ENCODE data around the gene KLK2.
A peak's percentile ranks its signal among the peaks of the same experiment; 100 is the strongest.

Gene KLK2

GRCh38 chr19:50861496-50862286 is 11.5 kb upstream of the KLK2 start:
- Histone ChIP-seq H3K27ac (ENCODE audit: insufficient read depth in 1 of 2, low read depth in 1 of 2, low read length in 2 of 2, poor library complexity in 1 of 2, severe bottlenecking in 2 of 2) (no peak overlapping the region), H3K4me3 (ENCODE audit: control insufficient read depth in 1 of 7, extremely low read depth in 1 of 7, insufficient read depth in 4 of 7, low read depth in 2 of 7, low read length in 6 of 7) (no peak overlapping the region), H3K9me3 (ENCODE audit: control extremely low read depth in 1 of 5, control insufficient read depth in 4 of 5, insufficient read depth in 2 of 5, low read depth in 1 of 5, low read length in 4 of 5) (peaks cover 0 to 17% (median 14%) of the 10 kb centered on the region in 5 experiments), H3K4me1 (ENCODE audit: control extremely low read depth in 1 of 4, control insufficient read depth in 4 of 4, insufficient read depth in 4 of 4, low read length in 3 of 4) (no peaks in the 10 kb centered on the region), H3K27me3 (replicated peaks in 2 of 5; ENCODE audit: control insufficient read depth in 4 of 5, insufficient read depth in 5 of 5, low read length in 4 of 5) (peaks cover 0 to 63% (median 20%) of the 10 kb centered on the region in 5 experiments), H3K36me3 (ENCODE audit: control insufficient read depth in 4 of 4, insufficient read depth in 4 of 4, low read length in 3 of 4) (no peaks in the 10 kb centered on the region)
- no peak for DNase-seq
- ChIA-PET CTCF (no interaction called here), POLR2A (no interaction called here)
- WGBS (ENCODE audit: insufficient coverage): 93% methylated on average over 4 of the region's 7 CpGs

- no peaks in the 10 kb centered on the region for H3K4me1 ChIP-seq (ENCODE audit: control extremely low read depth in 1 of 4, control insufficient read depth in 4 of 4, insufficient read depth in 4 of 4, low read length in 3 of 4)
- no peaks in the 10 kb centered on the region for H3K36me3 ChIP-seq (ENCODE audit: control insufficient read depth in 4 of 4, insufficient read depth in 4 of 4, low read length in 3 of 4)
- H3K27me3 ChIP-seq (replicated peaks in 2 of 5; ENCODE audit: control insufficient read depth in 4 of 5, insufficient read depth in 5 of 5, low read length in 4 of 5): peaks cover 6 to 74% (median 15%) of the 10 kb centered on the region in 5 experiments
- DNase-seq: no peak
- WGBS (ENCODE audit: insufficient coverage): 95% methylated on average over 3 of the region's 4 CpGs
- H3K9me3 ChIP-seq (ENCODE audit: control extremely low read depth in 1 of 5, control insufficient read depth in 4 of 5, insufficient read depth in 2 of 5, low read depth in 1 of 5, low read length in 4 of 5): peaks cover 0 to 2% (median 0%) of the 10 kb centered on the region in 5 experiments
- POLR2A ChIA-PET: no interaction called here
- no peak overlapping the region for H3K27ac ChIP-seq (ENCODE audit: insufficient read depth in 1 of 2, low read depth in 1 of 2, low read length in 2 of 2, poor library complexity in 1 of 2, severe bottlenecking in 2 of 2)
- no peak overlapping the region for H3K4me3 ChIP-seq (ENCODE audit: control insufficient read depth in 1 of 7, extremely low read depth in 1 of 7, insufficient read depth in 4 of 7, low read depth in 2 of 7, low read length in 6 of 7)
- CTCF ChIA-PET: no interaction called here
These were observed 3.8 kb upstream of the KLK2 start for GRCh38 chr19:50869479-50869878.

DNA sequence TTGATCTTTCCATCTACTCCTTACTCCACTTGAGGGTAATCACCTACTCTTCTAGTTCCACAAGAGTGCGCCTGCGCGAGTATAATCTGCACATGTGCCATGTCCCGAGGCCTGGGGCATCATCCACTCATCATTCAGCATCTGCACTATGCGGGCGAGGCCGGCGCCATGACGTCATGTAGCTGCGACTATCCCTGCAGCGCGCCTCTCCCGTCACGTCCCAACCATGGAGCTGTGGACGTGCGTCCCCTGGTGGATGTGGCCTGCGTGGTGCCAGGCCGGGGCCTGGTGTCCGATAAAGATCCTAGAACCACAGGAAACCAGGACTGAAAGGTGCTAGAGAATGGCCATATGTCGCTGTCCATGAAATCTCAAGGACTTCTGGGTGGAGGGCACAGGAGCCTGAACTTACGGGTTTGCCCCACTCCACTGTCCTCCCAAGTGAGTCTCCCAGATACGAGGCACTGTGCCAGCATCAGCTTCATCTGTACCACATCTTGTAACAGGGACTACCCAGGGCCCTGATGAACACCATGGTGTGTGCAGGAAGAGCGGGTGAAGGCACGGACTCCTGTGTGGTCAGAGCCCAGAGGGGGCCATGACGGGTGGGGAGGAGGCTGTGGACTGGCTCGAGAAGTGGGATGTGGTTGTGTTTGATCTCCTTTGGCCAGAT is 2.7 kb upstream of the KLK2 start:
- 55% methylated on average over 22 of the region's 26 CpGs for whole genome bisulfite sequencing (ENCODE audit: insufficient coverage)
- peak; percentile 10 to 27 (median 22) for DNase-seq
- POLR2A ChIA-PET: no interaction called here
- CTCF ChIA-PET: no interaction called here
- no peak overlapping the region for H3K4me3 ChIP-seq (ENCODE audit: control insufficient read depth in 1 of 7, extremely low read depth in 1 of 7, insufficient read depth in 4 of 7, low read depth in 2 of 7, low read length in 6 of 7)
- H3K27ac ChIP-seq (ENCODE audit: insufficient read depth in 1 of 2, low read depth in 1 of 2, low read length in 2 of 2, poor library complexity in 1 of 2, severe bottlenecking in 2 of 2): no peak overlapping the region
- H3K9me3 ChIP-seq (ENCODE audit: control extremely low read depth in 1 of 5, control insufficient read depth in 4 of 5, insufficient read depth in 2 of 5, low read depth in 1 of 5, low read length in 4 of 5): peaks cover 0 to 2% (median 0%) of the 10 kb centered on the region in 5 experiments
- no peaks in the 10 kb centered on the region for H3K4me1 ChIP-seq (ENCODE audit: control extremely low read depth in 1 of 4, control insufficient read depth in 4 of 4, insufficient read depth in 4 of 4, low read length in 3 of 4)
- no peaks in the 10 kb centered on the region for H3K36me3 ChIP-seq (ENCODE audit: control insufficient read depth in 4 of 4, insufficient read depth in 4 of 4, low read length in 3 of 4)
- peaks cover 6 to 80% (median 14%) of the 10 kb centered on the region in 5 experiments for H3K27me3 ChIP-seq (replicated peaks in 2 of 5; ENCODE audit: control insufficient read depth in 4 of 5, insufficient read depth in 5 of 5, low read length in 4 of 5)

- Histone ChIP-seq H3K4me3 (ENCODE audit: control insufficient read depth in 1 of 7, extremely low read depth in 1 of 7, insufficient read depth in 4 of 7, low read depth in 2 of 7, low read length in 6 of 7) (no peak overlapping the region), H3K9me3 (ENCODE audit: control extremely low read depth in 1 of 5, control insufficient read depth in 4 of 5, insufficient read depth in 2 of 5, low read depth in 1 of 5, low read length in 4 of 5) (peaks cover 0 to 2% (median 0%) of the 10 kb centered on the region in 5 experiments), H3K4me1 (ENCODE audit: control extremely low read depth in 1 of 4, control insufficient read depth in 4 of 4, insufficient read depth in 4 of 4, low read length in 3 of 4) (no peaks in the 10 kb centered on the region), H3K36me3 (ENCODE audit: control insufficient read depth in 4 of 4, insufficient read depth in 4 of 4, low read length in 3 of 4) (no peaks in the 10 kb centered on the region), H3K27ac (ENCODE audit: insufficient read depth in 1 of 2, low read depth in 1 of 2, low read length in 2 of 2, poor library complexity in 1 of 2, severe bottlenecking in 2 of 2) (no peak overlapping the region), H3K27me3 (replicated peaks in 2 of 5; ENCODE audit: control insufficient read depth in 4 of 5, insufficient read depth in 5 of 5, low read length in 4 of 5) (peaks cover 0 to 80% (median 11%) of the 10 kb centered on the region in 5 experiments)
- WGBS (ENCODE audit: insufficient coverage): 94% methylated on average over 4 of the region's 5 CpGs
- DNase-seq: no peak
- POLR2A ChIA-PET: no interaction called here
- CTCF ChIA-PET: interaction anchor here (0.6 kb wide), 3 partner anchors 35 to 840 kb away, joined by 3 read pairs; no protein-coding TSS in a partner anchor
These were observed 972 bp downstream of the KLK2 start for GRCh38 chr19:50874211-50874610.

GRCh38 chr19:50875795-50876422 is 2.7 kb downstream of the KLK2 start:
- ChIA-PET POLR2A (interaction anchor here (0.6 kb wide), 1 partner anchor 84 kb away, joined by 3 read pairs; no protein-coding TSS in a partner anchor), CTCF (no interaction called here)

DNA sequence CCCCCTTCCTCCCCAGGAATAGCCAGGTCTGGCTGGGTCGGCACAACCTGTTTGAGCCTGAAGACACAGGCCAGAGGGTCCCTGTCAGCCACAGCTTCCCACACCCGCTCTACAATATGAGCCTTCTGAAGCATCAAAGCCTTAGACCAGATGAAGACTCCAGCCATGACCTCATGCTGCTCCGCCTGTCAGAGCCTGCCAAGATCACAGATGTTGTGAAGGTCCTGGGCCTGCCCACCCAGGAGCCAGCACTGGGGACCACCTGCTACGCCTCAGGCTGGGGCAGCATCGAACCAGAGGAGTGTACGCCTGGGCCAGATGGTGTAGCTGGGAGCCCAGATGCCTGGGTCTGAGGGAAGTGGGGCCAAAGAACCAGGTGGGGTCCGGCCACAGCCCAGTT is 3.2 kb downstream of the KLK2 start:
- 92% methylated on average over 7 of the region's 7 CpGs for WGBS (ENCODE audit: insufficient coverage)
- no peaks in the 10 kb centered on the region for H3K4me1 ChIP-seq (ENCODE audit: control extremely low read depth in 1 of 4, control insufficient read depth in 4 of 4, insufficient read depth in 4 of 4, low read length in 3 of 4)
- no peaks in the 10 kb centered on the region for H3K9me3 ChIP-seq (ENCODE audit: control extremely low read depth in 1 of 5, control insufficient read depth in 4 of 5, insufficient read depth in 2 of 5, low read depth in 1 of 5, low read length in 4 of 5)
- H3K27ac ChIP-seq (ENCODE audit: insufficient read depth in 1 of 2, low read depth in 1 of 2, low read length in 2 of 2, poor library complexity in 1 of 2, severe bottlenecking in 2 of 2): no peak overlapping the region
- POLR2A ChIA-PET: no interaction called here
- CTCF ChIA-PET: no interaction called here
- no peak for DNase-seq
- H3K27me3 ChIP-seq (replicated peaks in 2 of 5; ENCODE audit: control insufficient read depth in 4 of 5, insufficient read depth in 5 of 5, low read length in 4 of 5): peaks cover 0 to 75% (median 9%) of the 10 kb centered on the region in 5 experiments
- H3K36me3 ChIP-seq (ENCODE audit: control insufficient read depth in 4 of 4, insufficient read depth in 4 of 4, low read length in 3 of 4): no peaks in the 10 kb centered on the region
- H3K4me3 ChIP-seq (ENCODE audit: control insufficient read depth in 1 of 7, extremely low read depth in 1 of 7, insufficient read depth in 4 of 7, low read depth in 2 of 7, low read length in 6 of 7): no peak overlapping the region

More at GRCh38 chr19:50875795-50876422, 2.7 kb downstream of the KLK2 start:
- H3K4me1 ChIP-seq (ENCODE audit: control extremely low read depth in 1 of 4, control insufficient read depth in 4 of 4, insufficient read depth in 4 of 4, low read length in 3 of 4): no peaks in the 10 kb centered on the region
- peaks cover 2 to 78% (median 9%) of the 10 kb centered on the region in 5 experiments for H3K27me3 ChIP-seq (replicated peaks in 2 of 5; ENCODE audit: control insufficient read depth in 4 of 5, insufficient read depth in 5 of 5, low read length in 4 of 5)
- DNase-seq: no peak
- H3K9me3 ChIP-seq (ENCODE audit: control extremely low read depth in 1 of 5, control insufficient read depth in 4 of 5, insufficient read depth in 2 of 5, low read depth in 1 of 5, low read length in 4 of 5): no peaks in the 10 kb centered on the region
- H3K4me3 ChIP-seq (ENCODE audit: control insufficient read depth in 1 of 7, extremely low read depth in 1 of 7, insufficient read depth in 4 of 7, low read depth in 2 of 7, low read length in 6 of 7): no peak overlapping the region
- no peak overlapping the region for H3K27ac ChIP-seq (ENCODE audit: insufficient read depth in 1 of 2, low read depth in 1 of 2, low read length in 2 of 2, poor library complexity in 1 of 2, severe bottlenecking in 2 of 2)
- WGBS (ENCODE audit: insufficient coverage): 47% methylated on average over 5 of the region's 9 CpGs
- no peaks in the 10 kb centered on the region for H3K36me3 ChIP-seq (ENCODE audit: control insufficient read depth in 4 of 4, insufficient read depth in 4 of 4, low read length in 3 of 4)

DNA sequence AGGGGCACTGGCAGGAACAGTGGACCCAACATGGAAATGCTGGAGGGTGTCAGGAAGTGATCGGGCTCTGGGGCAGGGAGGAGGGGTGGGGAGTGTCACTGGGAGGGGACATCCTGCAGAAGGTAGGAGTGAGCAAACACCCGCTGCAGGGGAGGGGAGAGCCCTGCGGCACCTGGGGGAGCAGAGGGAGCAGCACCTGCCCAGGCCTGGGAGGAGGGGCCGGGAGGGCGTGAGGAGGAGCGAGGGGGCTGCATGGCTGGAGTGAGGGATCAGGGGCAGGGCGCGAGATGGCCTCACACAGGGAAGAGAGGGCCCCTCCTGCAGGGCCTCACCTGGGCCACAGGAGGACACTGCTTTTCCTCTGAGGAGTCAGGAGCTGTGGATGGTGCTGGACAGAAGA is 4.1 kb downstream of the KLK2 start:
- Histone ChIP-seq H3K36me3 (ENCODE audit: control insufficient read depth in 4 of 4, insufficient read depth in 4 of 4, low read length in 3 of 4) (no peaks in the 10 kb centered on the region), H3K9me3 (ENCODE audit: control extremely low read depth in 1 of 5, control insufficient read depth in 4 of 5, insufficient read depth in 2 of 5, low read depth in 1 of 5, low read length in 4 of 5) (no peaks in the 10 kb centered on the region), H3K4me1 (ENCODE audit: control extremely low read depth in 1 of 4, control insufficient read depth in 4 of 4, insufficient read depth in 4 of 4, low read length in 3 of 4) (no peaks in the 10 kb centered on the region), H3K27ac (ENCODE audit: insufficient read depth in 1 of 2, low read depth in 1 of 2, low read length in 2 of 2, poor library complexity in 1 of 2, severe bottlenecking in 2 of 2) (no peak overlapping the region), H3K4me3 (ENCODE audit: control insufficient read depth in 1 of 7, extremely low read depth in 1 of 7, insufficient read depth in 4 of 7, low read depth in 2 of 7, low read length in 6 of 7) (no peak overlapping the region), H3K27me3 (replicated peaks in 2 of 5; ENCODE audit: control insufficient read depth in 4 of 5, insufficient read depth in 5 of 5, low read length in 4 of 5) (peaks cover 0 to 79% (median 10%) of the 10 kb centered on the region in 5 experiments)
- ChIA-PET POLR2A (no interaction called here), CTCF (no interaction called here)
- 41% methylated on average over 8 of the region's 8 CpGs for WGBS (ENCODE audit: insufficient coverage)
- DNase-seq: no peak

Data from common myeloid progenitor, CD34-positive (primary cell).